CD4-positive, alpha-beta T cell treated with Interleukin-2 at 100 ng/mL for 4 hours (primary cell): Measurements from ENCODE around the gene PSMD1.
"Not testable (repeated sequence)": the region's sequence is repeated elsewhere in the genome, so short reads cannot be mapped to it uniquely, and the experiment has no call there.

ENCODE experiments used
- DNase-seq: peaks from one replicate; pipeline ENCODE4 v3.0.0-alpha.2; 2020; ENCODE audit warnings: low spot score

The PSMD1 gene

DNA sequence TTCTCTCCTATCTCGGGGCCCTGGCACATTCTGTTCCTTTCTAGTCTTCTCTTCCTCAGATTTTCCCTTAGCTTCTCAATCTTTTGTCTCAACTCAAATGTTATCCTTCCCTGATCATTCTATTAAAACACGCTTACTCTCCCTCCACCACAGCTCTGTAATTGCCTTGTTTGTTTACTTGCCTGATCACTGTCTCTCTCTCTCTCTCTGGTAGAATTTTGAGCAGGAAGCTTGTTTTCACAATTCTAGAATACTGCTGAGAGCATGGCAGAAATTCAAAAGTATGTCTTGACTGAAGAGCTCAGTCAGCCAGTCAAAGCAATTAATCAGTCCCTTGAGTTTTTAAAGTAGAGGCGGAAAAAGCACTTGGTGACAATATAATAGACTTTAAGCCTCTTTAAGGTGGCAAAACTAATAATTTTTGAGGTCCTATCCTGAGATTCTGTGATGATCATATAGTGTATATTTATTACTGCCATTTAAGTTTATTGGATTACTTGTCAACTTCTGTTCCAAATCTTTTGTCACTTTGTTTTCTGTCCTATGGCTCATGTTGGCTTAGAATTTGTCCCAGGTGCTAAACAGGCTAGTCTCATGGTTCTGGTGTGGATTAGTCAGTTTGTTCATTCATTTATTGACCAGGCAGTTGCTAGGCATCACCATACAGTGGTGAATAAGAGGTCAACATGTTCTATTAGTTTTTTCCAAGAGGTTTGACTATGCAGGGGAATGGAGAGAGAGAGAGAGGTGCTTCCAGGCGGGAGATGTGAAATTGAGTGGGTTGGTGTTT lies 2.3 kb downstream of the PSMD1 start:
- DNase-seq, result no peak

DNA sequence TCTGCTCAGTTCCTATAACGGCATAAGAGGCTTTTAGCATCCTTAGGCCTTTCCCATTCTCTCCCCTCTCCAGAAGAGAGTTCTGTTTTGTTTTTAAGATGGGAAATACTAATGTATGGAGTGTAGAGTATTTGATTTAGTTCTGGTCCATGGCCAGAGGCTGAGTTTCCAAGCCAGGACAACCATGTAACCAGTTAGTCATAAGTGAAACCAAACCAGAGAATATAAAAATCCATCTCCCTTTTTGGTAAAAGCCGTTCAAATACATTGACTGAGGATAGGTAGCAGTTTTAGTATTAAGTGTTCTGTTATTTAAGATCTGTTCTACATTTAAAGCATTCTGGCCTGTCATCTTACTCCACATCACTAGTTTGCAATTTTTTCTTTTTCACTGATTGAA lies 3.1 kb downstream of the PSMD1 start:
- DNase-seq, result no peak

DNA sequence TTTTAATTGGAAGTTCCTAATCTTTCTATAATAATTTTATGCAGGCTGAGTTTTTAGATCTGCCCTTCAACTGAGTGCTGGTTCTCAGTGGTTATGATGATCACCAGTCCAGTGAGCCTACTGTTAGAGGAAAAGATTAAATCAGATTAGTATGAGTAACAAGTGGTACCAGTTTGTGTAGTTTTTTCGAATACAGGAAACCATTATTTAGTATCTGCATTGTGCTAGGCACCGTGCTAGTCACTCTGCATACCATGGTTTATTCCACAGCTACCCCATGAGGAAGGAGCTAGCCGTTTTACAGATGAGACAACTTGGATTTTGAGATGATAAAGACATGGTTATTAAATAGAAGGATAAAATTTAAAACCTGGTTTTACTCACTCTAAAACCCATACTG lies 6.1 kb downstream of the PSMD1 start:
- DNase-seq, result no peak

DNA sequence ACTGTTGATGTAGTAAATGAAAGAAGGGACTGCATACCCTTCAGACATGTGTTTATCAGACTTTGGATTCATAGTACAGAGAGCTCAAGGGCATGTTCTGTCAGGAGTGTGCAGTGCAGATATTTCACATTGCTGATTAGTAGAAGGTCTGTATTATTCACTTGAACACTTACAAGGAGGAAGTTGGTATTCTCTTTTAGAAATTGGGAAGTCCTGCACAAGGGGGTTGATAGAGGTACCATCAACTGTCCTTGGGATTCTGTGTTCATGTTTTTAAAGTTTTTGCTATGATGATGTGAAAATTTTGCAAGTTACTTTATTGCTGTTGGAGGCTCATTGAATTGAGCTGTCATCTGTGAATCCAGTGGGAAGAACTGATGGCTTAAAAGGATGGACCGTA lies 6.7 kb downstream of the PSMD1 start:
- no peak for DNase-seq

DNA sequence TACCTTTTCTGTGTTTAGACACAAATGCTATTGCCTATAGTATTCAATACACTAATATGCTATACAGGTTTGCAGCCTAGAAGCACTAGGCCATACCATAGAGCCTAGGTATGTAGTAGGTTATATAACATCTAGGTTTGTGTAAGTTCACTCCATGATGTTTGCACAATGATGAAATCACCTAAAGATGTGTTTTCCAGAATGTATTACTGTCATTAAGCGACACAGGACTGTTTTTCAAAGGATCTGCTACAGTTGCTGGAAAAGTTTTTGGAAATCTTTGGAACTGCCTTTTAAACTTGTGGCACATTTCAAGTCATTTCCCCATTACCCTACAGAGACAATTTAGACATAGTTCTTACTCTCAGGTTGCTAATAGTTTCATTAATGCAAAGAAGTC lies 9.3 kb downstream of the PSMD1 start:
- no peak for DNase-seq

DNA sequence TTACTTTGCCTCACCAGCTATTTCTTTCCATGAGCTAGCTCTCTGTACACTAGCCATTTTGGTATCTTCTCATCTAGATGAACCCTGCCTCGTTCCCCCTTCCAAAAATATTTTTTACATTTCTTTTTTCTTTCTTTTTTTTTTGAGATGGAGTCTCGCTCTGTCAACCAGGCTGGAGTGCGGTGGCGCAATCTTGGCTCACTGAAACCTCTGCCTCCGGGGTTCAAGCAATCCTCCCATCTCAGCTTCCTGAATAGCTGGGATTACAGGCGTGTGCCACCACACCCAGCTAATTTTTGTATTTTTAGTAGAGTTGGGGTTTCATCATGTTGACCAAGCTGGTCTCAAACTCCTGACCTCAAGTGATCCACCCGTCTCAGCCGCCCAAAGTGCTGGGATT lies 10.9 kb downstream of the PSMD1 start:
- DNase-seq, result not testable (repeated sequence)

DNA sequence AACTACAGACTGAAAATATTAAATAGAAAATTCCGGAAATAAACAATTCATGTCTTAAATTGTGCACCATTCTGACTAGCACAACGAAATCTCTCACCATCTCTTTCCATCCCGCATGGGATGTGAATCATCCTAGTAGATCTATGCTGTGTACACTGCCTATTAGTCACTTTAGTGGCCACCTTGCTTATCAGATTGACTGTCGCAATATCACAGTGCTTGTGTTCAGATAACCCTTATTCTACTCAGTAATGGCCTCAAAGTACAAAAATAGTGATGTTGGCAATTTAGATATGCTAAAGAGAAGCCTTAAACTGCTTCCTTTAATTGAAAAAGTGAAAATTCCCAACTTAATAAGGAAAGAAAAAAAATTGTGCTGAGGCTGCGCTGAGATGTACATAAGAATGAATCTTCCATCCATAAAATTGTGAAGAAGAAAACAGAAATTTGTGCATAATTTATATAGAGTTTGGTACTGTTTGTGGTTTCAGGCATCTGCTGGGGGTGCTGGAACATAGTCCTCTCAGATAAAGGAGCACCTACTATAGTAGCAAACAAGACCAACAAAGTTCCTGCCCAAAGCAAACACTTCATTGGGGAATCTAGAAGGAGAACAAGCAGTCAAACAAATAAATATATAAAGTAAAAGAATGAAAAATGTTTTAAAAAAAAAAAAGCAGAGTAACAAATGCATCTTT lies 12.0 kb downstream of the PSMD1 start:
- peak; percentile 29 for DNase-seq

DNA sequence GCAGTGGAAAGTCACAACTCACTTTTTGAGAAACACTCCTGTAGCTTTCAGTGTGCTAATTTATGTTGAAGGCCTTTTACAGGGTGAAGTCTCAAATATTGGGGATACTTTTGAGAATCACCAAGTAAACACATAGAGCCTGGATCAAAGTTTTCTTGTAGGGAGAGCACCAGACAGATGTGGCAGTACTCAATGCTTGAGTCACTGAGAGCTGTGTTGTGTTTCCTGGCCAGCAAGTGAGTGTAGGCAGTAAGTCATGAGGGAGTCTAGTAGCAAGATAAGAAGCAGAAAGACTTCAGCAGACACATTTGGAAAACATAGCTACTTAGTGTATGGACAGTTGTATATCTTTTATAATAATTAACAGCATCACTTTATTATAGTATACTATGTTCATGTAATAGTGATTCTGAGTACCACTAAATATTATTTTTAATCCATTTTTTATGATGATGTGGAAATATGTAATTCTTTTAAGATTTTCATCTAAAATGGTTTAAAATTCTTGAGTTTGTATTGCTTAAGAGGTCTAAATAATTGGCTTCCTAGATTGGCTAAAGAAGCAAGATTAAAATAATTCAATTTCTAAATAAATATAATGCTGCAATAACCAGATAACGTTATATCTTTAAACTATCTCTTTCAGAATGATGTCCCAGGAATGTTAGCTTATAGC lies 12.8 kb downstream of the PSMD1 start:
- no peak for DNase-seq

DNA sequence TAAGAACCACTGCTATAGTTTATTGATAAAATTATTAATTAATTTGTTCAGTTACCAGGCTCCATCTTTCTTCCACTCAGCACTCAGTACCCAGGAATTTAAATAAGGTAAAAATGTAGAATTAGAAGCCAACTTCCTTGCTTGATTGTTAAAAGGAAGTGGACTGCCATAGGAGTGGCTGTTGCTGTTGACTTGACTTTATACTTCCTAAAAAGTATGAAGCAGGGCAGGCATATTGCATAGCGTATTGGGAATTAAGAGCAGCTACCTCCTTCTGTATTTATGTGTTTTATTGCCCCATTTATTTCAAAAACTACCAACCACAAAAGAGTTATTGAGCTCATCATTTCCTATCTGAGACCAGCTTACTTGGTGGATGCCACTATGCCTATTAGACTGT lies 27.9 kb downstream of the PSMD1 start:
- DNase-seq, result no peak

DNA sequence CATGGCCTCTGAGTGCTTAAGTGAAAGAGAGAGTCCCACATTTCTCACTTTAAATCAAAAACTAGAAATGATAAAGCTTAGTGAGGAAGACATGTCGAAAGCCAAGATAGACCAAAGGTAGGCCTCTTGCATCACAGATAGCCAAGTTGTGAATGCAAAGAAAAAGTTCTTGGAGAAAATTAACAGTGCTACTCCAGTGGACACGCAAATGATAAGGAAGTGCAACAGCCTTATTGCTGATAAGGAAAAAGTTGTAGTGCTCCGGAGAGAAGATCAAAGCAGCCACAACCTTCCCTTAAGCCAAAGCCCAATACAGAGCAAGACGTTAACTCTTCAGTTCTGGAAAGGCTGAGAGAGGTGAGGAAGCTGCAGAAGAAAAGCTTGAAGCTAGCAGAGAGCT lies 32.1 kb downstream of the PSMD1 start:
- no peak for DNase-seq

DNA sequence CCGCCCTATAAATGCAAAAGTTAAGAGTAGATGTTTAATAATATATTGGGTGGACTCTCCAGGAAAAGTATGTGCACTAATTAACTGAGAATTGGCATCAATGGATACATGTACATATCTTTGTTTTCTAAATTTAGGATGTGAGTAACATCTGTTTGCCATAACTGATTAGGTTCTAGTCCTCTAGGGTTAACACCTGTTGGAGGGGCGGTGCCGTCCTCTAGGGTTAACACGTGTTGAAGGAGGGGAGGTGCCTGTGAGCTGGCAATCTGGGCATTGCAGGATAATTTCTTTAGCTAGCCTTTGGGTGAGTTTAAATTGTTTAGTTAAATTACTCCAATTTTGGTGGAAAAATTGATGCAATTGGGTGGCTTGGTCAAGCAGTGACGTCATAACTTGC lies 37.3 kb downstream of the PSMD1 start:
- no peak for DNase-seq

DNA sequence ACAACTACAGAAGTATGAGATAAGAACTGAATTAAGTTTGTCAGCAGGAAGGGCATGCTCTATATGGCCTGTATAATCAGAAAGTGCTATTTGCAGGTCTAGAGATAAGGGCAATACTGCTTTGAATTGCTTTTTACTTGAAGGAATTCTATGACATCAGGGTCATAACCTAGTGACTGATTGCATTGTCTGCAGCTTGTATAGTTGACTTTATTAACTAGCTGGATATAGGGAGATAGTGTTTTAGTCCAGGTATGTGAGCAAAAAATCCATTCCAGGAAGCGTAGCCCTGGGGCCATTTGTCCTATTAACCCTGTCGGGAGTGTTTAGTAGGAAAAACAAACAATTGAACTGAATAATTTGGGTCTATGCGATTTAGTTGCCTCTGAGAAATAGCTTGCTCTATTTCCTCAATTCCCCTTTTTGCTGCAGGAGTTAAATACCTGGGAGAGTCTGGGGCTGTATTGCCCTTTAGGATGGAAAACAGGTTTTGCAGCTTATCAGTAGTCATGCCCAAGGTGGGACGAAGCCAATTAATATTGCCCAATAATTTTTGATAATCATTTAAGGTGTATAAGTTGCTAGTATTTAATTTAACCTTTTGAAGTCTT lies 38.2 kb downstream of the PSMD1 start:
- no peak for DNase-seq

DNA sequence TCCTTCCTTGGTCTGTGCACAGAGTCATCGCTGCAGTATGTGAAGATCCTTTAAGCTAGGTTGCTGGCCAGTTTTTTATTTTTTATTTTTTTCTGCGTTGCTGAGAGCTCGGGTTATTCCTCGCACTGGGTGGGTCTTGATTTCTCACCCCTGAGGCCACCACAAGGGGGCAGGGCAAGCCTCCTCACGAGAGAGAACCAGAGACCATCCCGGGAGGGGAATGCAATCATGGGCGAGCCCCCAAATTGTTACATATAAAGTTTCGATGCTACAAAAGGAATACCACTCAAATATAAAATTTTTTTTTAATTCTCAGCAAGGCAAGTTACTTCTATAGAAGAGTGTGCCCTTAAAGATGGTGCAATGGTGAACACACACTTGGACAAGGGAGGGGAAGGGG lies 43.3 kb downstream of the PSMD1 start:
- DNase-seq, result no peak

DNA sequence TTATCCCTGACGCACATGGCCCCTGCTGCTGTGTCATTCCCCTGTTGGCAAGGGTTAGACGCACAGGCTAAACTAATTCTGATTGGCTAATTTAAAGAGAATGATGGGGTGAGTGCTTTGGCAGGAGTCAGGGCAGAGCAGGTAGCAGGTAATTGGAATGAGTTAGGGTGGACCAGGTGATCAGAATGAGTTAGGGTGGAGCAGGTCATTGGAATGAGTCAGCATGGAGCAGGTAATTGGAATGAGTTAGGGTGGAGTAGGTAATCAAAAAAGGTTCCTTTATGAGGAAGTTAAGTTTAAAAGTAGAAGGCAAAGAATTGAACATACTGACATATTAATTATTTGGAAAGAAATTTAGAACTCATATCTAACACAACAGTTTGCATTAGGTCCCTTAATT lies 43.7 kb downstream of the PSMD1 start:
- not testable (repeated sequence) for DNase-seq

DNA sequence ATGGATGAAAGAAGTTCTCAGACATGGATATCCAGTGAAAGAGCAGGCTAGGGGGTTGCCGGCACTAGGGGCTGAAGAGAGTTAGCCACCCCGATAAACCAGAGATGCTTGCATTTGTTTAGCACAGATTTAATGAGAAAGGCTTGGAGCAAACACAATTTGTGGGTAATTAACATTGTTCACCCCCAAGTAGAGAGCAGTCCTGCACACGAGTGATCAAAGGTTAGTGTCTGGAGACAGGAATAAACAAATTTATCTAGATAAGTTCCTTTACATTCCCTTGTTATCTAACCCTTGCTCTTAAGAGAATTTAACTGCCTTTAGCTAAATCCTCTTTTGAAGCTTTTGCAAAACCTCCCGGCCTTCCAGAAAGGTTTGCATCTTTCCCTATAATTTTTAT lies 44.3 kb downstream of the PSMD1 start:
- no peak for DNase-seq

DNA sequence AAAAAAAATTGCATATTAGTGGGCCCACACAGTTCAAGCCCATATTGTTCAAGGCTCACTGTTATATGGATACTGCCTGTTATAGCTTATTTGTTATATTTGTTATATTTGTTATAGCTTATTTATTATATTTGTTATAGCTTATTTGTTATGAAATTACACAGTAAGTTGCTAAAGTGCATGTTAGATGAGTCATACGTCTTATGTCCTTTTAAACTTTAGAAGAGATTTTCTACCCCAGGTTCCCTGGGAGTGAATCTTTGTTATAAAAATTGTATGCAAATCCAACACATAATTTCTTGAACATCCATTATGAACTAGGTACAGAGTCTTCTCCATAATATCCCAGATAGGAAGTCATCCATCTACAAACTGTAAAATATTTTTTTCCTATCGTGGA lies 46.1 kb downstream of the PSMD1 start:
- no peak for DNase-seq

DNA sequence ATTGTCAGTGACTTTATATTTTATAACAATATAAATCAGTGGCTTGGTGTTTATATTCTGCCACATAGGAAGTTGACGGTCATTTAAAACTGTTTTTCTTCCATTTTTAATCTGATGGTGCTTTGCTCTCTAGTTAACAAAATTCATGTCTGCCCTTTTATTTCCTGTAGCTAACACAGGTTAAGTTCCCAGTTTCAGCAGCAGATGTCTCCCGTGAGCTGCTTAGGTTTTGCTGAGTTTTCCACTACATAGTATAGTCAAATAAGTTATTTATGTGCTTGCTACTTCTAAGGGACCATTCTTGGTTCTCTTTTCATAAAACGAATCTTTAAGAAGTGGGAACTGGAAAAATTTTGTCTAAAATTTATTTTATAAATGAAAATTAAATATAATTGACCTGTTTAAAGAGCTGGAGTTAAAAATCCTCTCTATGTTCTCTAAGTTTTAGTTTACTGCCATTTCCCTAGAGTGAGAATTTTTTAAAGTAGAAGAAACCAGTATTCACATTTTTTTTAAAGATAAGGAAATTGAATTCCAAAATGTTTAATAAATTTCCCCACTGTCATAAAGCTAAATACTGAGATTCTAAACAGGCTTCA lies 47.5 kb downstream of the PSMD1 start:
- peak; percentile 52 for DNase-seq

DNA sequence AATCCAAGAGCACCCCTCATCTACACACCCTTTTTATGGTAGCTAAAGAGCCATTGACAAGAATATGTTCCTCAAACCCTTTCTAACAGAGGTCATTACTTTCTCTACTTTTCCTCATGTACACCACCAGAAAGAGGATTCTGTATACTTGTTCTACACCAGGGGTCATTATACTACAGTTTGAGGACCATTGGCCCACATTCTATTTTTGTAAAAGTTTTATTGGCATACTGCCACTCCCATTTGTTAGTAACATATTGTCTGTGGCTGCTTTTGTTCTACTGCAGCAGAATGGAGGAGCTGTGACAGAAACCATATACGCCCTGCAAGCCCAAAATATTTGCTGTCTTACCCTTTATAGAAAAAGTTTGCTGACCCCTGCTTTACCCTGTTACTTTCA lies 53.9 kb downstream of the PSMD1 start:
- DNase-seq, result no peak

DNA sequence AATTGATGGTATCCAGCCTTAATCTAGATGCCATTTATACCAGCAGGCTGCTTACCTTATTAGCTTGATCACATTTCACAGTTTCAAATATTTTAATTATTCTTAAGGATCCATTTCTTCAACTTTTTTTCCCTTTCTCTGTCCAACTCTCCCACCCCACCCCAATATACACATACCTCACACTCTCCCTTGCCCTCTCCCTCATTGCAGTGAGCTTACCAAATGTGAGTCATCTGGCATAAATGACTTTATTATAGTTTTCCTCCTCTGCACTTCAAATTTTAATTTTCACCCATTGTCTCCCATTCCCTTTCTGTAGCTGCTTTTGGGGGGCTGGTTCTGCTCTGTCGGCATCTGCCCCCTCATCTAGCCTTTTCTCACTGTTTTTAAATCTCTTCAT lies 55.3 kb downstream of the PSMD1 start:
- no peak for DNase-seq

DNA sequence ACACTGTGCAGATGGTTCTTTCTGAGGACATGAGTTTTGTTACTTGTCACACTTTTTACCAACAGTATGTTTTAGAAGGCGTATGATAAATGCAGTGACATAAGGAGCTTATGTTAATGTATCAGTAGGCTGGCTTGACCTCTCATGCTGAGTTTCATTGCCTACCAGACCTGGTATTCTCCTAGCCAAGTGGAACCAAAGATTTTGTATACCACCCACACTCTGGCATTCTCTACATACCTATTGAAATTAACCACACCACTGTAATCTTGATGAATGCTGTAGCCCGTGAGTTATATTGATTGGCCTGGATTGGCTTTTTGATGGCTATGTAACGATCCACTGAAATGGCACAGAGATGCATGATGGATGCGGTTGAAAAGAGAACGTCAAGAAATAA lies 56.8 kb downstream of the PSMD1 start:
- DNase-seq, result no peak

DNA sequence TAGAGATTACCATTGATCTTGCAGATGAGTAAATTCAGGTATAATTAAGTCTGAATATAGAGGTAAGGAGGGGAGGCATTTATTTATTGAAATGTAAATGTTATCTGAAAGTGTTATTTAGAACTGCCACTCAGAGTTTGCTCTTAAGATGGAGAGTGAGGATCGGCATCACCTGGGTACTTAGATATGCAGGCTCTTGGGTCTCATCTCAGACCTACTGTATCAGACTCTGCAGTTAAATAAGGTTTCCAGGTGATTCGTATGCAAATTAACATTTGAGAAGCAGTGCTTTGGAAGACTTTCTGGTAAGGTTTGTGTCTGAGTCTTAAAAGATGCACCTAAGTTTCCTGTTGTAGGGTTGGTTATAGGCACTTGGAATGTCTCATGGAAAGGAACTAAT lies 59.0 kb downstream of the PSMD1 start:
- DNase-seq, result no peak

DNA sequence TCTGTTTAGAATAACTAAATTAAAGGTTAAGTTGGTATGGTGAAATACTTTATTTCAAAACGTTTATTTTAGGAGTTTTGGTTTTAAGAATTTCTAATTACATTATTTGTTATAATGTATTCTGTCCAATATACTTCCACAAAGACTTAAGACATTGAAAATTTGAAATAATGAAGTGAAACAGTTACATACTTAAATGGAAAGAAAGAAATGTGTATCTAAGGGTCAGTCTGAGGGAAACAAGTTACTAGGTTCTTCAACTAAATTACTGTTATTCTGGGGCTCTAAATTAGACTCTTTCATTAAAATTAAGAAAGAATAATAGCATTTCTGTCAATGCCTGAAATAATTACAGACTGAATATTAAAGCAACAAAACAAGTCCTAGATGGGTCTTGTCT lies 60.5 kb downstream of the PSMD1 start:
- DNase-seq, result no peak
